ENCODE measurements around the gene MAGEB6B. TPM values are rescaled to one million over a fixed set of nuclear protein-coding genes. Genes with fewer than 3 reads are reported as not detected.

MAGEB6B gene
- total RNA-seq, 2 experiments from 2014 or later = not detected

GRCh38 chrX:26208012-26208411, 47.6 kb downstream of the MAGEB6B start:
- Histone ChIP-seq H2AFZ (ENCODE audit: low read length) (no peak overlapping the region), H3K4me1 (ENCODE audit: insufficient read depth, low read length, poor library complexity, severe bottlenecking) (no peaks in the 10 kb centered on the region), H3K9me3 (ENCODE audit: low read length) (no peaks in the 10 kb centered on the region), H3K36me3 (ENCODE audit: insufficient read depth, low read length) (no peaks in the 10 kb centered on the region), H4K20me1 (ENCODE audit: insufficient read depth, low read length) (no peaks in the 10 kb centered on the region), H3K4me2 (ENCODE audit: low read length) (no peak overlapping the region), H3K79me2 (ENCODE audit: insufficient read depth, low read depth, low read length) (no peaks in the 10 kb centered on the region), H3K9me2 (ENCODE audit: insufficient read depth, low read length) (no peaks in the 10 kb centered on the region), H3K4me3 (ENCODE audit: low read depth, low read length, poor library complexity, severe bottlenecking) (no peak overlapping the region), H3K27ac (ENCODE audit: low read depth, low read length, poor library complexity, severe bottlenecking) (no peak overlapping the region)
- no TSS peak for BruUV-seq (replicated peaks)
- ChIA-PET CTCF (ENCODE audit: unreplicated experiment) (no interaction called here), POLR2A (no interaction called here)
- DNase-seq (ENCODE audit: low spot score) = no peak
- intact Hi-C loops (cut with micrococcal nuclease; ENCODE audit: unreplicated experiment) = no loop called here
- TF ChIP-seq EZH2phosphoT487 (IDR thresholded peaks at IDR 0.05; ENCODE audit: borderline replicate concordance, low read depth, low read length) (no peak), CTCF (conservative IDR thresholded peaks at IDR 0.05; ENCODE audit: low read length) (no peak)

Other genes with a start within 250 kb of the MAGEB6B start
- not detected in 2 replicates for gene MAGEB18, start 22.3 kb upstream of the MAGEB6B start, total RNA-seq (2014; rRNA removed; shearing (Covaris generic))
- not detected in 2 replicates for gene MAGEB18, start 22.3 kb upstream of the MAGEB6B start, total RNA-seq (2022)
- not detected in 2 replicates for gene MAGEB6, start 31.8 kb downstream of the MAGEB6B start, total RNA-seq (2014; rRNA removed; shearing (Covaris generic))
- not detected in 2 replicates for gene MAGEB6, start 31.8 kb downstream of the MAGEB6B start, total RNA-seq (2022)
- gene MAGEB5, start 55.6 kb downstream of the MAGEB6B start, total RNA-seq (2014; rRNA removed; shearing (Covaris generic)) = not detected in 2 replicates
- not detected in 2 replicates for gene MAGEB5, start 55.6 kb downstream of the MAGEB6B start, total RNA-seq (2022)